NCI-H1694 treated with DMSO at 0.1 percent for 48 hours (cell line): Measurements from ENCODE around the gene ARG1.

Experiments
- DNase-seq: peaks from one replicate; lab custom pipeline; 2025; lab: John Stamatoyannopoulos, UW

ARG1 gene

GRCh38 chr6:131586543-131586942 lies 13.5 kb downstream of the ARG1 start:
- no peak for DNase-seq

- no peak for DNase-seq
Observed at GRCh38 chr6:131587909-131588308, 14.9 kb downstream of the ARG1 start.

- DNase-seq, result no peak
Observed at GRCh38 chr6:131588643-131589042, 15.6 kb downstream of the ARG1 start.

- DNase-seq, result no peak
Observed at GRCh38 chr6:131592935-131593334, 19.9 kb downstream of the ARG1 start.

- no peak for DNase-seq
Observed at GRCh38 chr6:131594074-131594473, 21.0 kb downstream of the ARG1 start.

GRCh38 chr6:131597446-131597845 lies 24.4 kb downstream of the ARG1 start:
- no peak for DNase-seq

- no peak for DNase-seq
Observed at GRCh38 chr6:131600716-131601115, 27.7 kb downstream of the ARG1 start.

- DNase-seq, result no peak
Observed at GRCh38 chr6:131602781-131603312, 29.8 kb downstream of the ARG1 start.

- no peak for DNase-seq
Observed at GRCh38 chr6:131613296-131613925, 40.4 kb downstream of the ARG1 start.

GRCh38 chr6:131615275-131615674 lies 42.2 kb downstream of the ARG1 start:
- no peak for DNase-seq

- peak; percentile 79 for DNase-seq
Observed at GRCh38 chr6:131627724-131628682, 55.0 kb downstream of the ARG1 start, which contains the start of gene MED23. Gene MED23, minus strand, starts transcription at chr6:131628242. Its CDS starts 193 bp downstream, at chr6:131628049.

GRCh38 chr6:131628726-131629125 lies 55.7 kb downstream of the ARG1 start:
- DNase-seq, result no peak

- DNase-seq, result no peak
Observed at GRCh38 chr6:131629651-131630050, 56.6 kb downstream of the ARG1 start.

GRCh38 chr6:131631625-131632289 lies 58.7 kb downstream of the ARG1 start:
- no peak for DNase-seq
